ENCODE results near the gene PANK2. TPM values are rescaled to one million over a fixed set of nuclear protein-coding genes. Genes with fewer than 3 reads are reported as not detected.
A peak's percentile ranks its signal among the peaks of the same experiment; 100 is the strongest.

Gene PANK2
- total and polyA plus RNA-seq, 2 donors (not counting 1 experiment from before 2014, with no cell fraction given), result 33.7 to 51.7 TPM

GRCh38 chr20:3930265-3931206 is 41.3 kb downstream of the PANK2 start:
- TF ChIP-seq EZH2 (IDR thresholded peaks at IDR 0.05; ENCODE audit: low read length, missing control alignments), result no peak
- TF ChIP-seq CTCF (conservative IDR thresholded peaks at IDR 0.05 in 1 of 2, IDR thresholded peaks at IDR 0.05 in 1 of 2; ENCODE audit: low read depth in 1 of 2, low read length in 2 of 2), result no peak
- H3K9me3 ChIP-seq (ENCODE audit: control insufficient read depth, insufficient read depth, low read depth, low read length), result no peaks in the 10 kb centered on the region
- H3K4me3 ChIP-seq (replicated peaks in 1 of 4; ENCODE audit: control extremely low read depth in 1 of 4, insufficient read depth in 1 of 4, low read depth in 3 of 4, low read length in 4 of 4), result no peak overlapping the region
- H3K4me2 ChIP-seq (ENCODE audit: extremely low read depth, insufficient read depth, low read length), result no peak overlapping the region
- DNase-seq (ENCODE audit: low read depth in 2 of 2), result no peak
- H3K9ac ChIP-seq (ENCODE audit: insufficient read depth, low read length), result no peak overlapping the region
- H2AFZ ChIP-seq (ENCODE audit: low read length), result no peak overlapping the region
- no peaks in the 10 kb centered on the region for H4K20me1 ChIP-seq (ENCODE audit: control insufficient read depth, extremely low read depth, insufficient read depth, low read length)
- H3K27me3 ChIP-seq (ENCODE audit: control insufficient read depth, insufficient read depth, low read length), result no peaks in the 10 kb centered on the region
- no peaks in the 10 kb centered on the region for H3K79me2 ChIP-seq (ENCODE audit: control insufficient read depth, insufficient read depth, low read length)
- H3K36me3 ChIP-seq (ENCODE audit: control insufficient read depth, insufficient read depth, low read length), result peaks cover 5% of the 10 kb centered on the region
- no peak overlapping the region for H3K27ac ChIP-seq (ENCODE audit: insufficient read depth, low read length)
- H3K4me1 ChIP-seq (ENCODE audit: control insufficient read depth, extremely low read depth, insufficient read depth, low read length), result peaks cover 28% of the 10 kb centered on the region

- Histone ChIP-seq H4K20me1 (ENCODE audit: control insufficient read depth, extremely low read depth, insufficient read depth, low read length) (no peaks in the 10 kb centered on the region), H3K27me3 (ENCODE audit: control insufficient read depth, insufficient read depth, low read length) (no peaks in the 10 kb centered on the region), H3K36me3 (ENCODE audit: control insufficient read depth, insufficient read depth, low read length) (peaks cover 5% of the 10 kb centered on the region), H3K4me1 (ENCODE audit: control insufficient read depth, extremely low read depth, insufficient read depth, low read length) (peaks cover 28% of the 10 kb centered on the region), H3K9me3 (ENCODE audit: control insufficient read depth, insufficient read depth, low read depth, low read length) (no peaks in the 10 kb centered on the region), H3K79me2 (ENCODE audit: control insufficient read depth, insufficient read depth, low read length) (no peaks in the 10 kb centered on the region), H3K9ac (ENCODE audit: insufficient read depth, low read length) (no peak overlapping the region), H3K4me2 (ENCODE audit: extremely low read depth, insufficient read depth, low read length) (no peak overlapping the region), H3K27ac (ENCODE audit: insufficient read depth, low read length) (peak overlapping the region; percentile 79), H2AFZ (ENCODE audit: low read length) (no peak overlapping the region), H3K4me3 (replicated peaks in 1 of 4; ENCODE audit: control extremely low read depth in 1 of 4, insufficient read depth in 1 of 4, low read depth in 3 of 4, low read length in 4 of 4) (no peak overlapping the region)
- DNase-seq (ENCODE audit: low read depth in 2 of 2), result peak in 1 of 2 donors; percentile 51
- TF ChIP-seq CTCF (conservative IDR thresholded peaks at IDR 0.05 in 1 of 2, IDR thresholded peaks at IDR 0.05 in 1 of 2; ENCODE audit: low read depth in 1 of 2, low read length in 2 of 2) (no peak), EZH2 (IDR thresholded peaks at IDR 0.05; ENCODE audit: low read length, missing control alignments) (no peak)
These were observed 42.5 kb downstream of the PANK2 start for GRCh38 chr20:3931664-3932063.

GRCh38 chr20:3932277-3932676 is 43.1 kb downstream of the PANK2 start:
- Histone ChIP-seq H3K9me3 (ENCODE audit: control insufficient read depth, insufficient read depth, low read depth, low read length) (no peaks in the 10 kb centered on the region), H3K4me1 (ENCODE audit: control insufficient read depth, extremely low read depth, insufficient read depth, low read length) (peaks cover 27% of the 10 kb centered on the region), H3K9ac (ENCODE audit: insufficient read depth, low read length) (peak overlapping the region; percentile 3), H2AFZ (ENCODE audit: low read length) (no peak overlapping the region), H3K27ac (ENCODE audit: insufficient read depth, low read length) (peak overlapping the region; percentile 79), H3K4me3 (replicated peaks in 1 of 4; ENCODE audit: control extremely low read depth in 1 of 4, insufficient read depth in 1 of 4, low read depth in 3 of 4, low read length in 4 of 4) (peak overlapping the region; percentile 3 to 41 (median 32)), H3K36me3 (ENCODE audit: control insufficient read depth, insufficient read depth, low read length) (peaks cover 5% of the 10 kb centered on the region), H3K27me3 (ENCODE audit: control insufficient read depth, insufficient read depth, low read length) (no peaks in the 10 kb centered on the region), H3K79me2 (ENCODE audit: control insufficient read depth, insufficient read depth, low read length) (no peaks in the 10 kb centered on the region), H4K20me1 (ENCODE audit: control insufficient read depth, extremely low read depth, insufficient read depth, low read length) (no peaks in the 10 kb centered on the region), H3K4me2 (ENCODE audit: extremely low read depth, insufficient read depth, low read length) (peak overlapping the region; percentile 98)
- no peak for DNase-seq (ENCODE audit: low read depth in 2 of 2)
- TF ChIP-seq EZH2 (IDR thresholded peaks at IDR 0.05; ENCODE audit: low read length, missing control alignments) (no peak), CTCF (conservative IDR thresholded peaks at IDR 0.05 in 1 of 2, IDR thresholded peaks at IDR 0.05 in 1 of 2; ENCODE audit: low read depth in 1 of 2, low read length in 2 of 2) (no peak)
